Right lobe of liver (tissue), 6 donors: ENCODE data around the gene CRPPA. TPM values are rescaled to one million over a fixed set of nuclear protein-coding genes. Genes with fewer than 3 reads are reported as not detected.

Source experiments
- ATAC-seq, 4 donors: fragments of 200-7000 bp; cut with Tn5 transposase; one replicate each; pipeline ENCODE4 v1.9.1; 2020; ENCODE audit warnings: mild to moderate bottlenecking in 4 of 4, moderate library complexity in 4 of 4
- DNase-seq, 3 donors: peaks; one replicate each; pipeline ENCODE4 v3.0.0-alpha.2; 2020
- H3K27ac ChIP-seq, 3 donors: fragments of 200-600 bp; one replicate each; pipeline ENCODE4 v1.8.0; 2022
- H3K27me3 ChIP-seq, 2 donors: fragments of 200-600 bp; one replicate each; pipeline ENCODE4 v1.8.0; 2022
- H3K36me3 ChIP-seq, 4 donors: fragments of 200-600 bp; sonication (generic) in 1 of 4; one replicate each; pipeline versions ENCODE4 v1.5.1 to v1.8.0; 2017 to 2022; ENCODE audit warnings: control low read depth in 1 of 4
- H3K4me1 ChIP-seq, 4 donors: fragments of 200-600 bp; sonication (generic) in 1 of 4; one replicate each; pipeline versions ENCODE4 v1.5.1 to v1.8.0; 2017 to 2022; ENCODE audit warnings: control low read depth in 1 of 4
- H3K4me3 ChIP-seq, 3 donors: fragments of 200-600 bp; one replicate each; pipeline ENCODE4 v1.8.0; 2022
- H3K9me3 ChIP-seq, 4 donors: fragments of 200-600 bp; sonication (generic) in 1 of 4; one replicate each; pipeline versions ENCODE4 v1.5.1 to v1.8.0; 2017 to 2022; ENCODE audit warnings: control low read depth in 1 of 4
- POLR2A ChIP-seq: fragments of 450-650 bp; IDR thresholded peaks from one replicate; pipeline ENCODE4 v1.6.1; 2017; ENCODE audit warnings: antibody characterized with exemption, mild to moderate bottlenecking
- WGBS: methylation state at CpG from one replicate; pipeline ENCODE4 v1.1.6; 2018; ENCODE audit warnings: low coverage, low lambda C conversion rate; ENCODE audit not compliant: insufficient coverage; ENCODE audit errors: missing lambda C conversion rate; 5-methylcytosine and 5-hydroxymethylcytosine counted together
- intact Hi-C, 2 donors: fragments of 100-400 bp; cut with DNase I; formaldehyde crosslinking; loops; one replicate each; pipeline versions ENCODE4 v1.11.2 to v1.14.1; 2022
- total RNA-seq, 6 experiments: library from RNA; depleted of rRNA in 2 of 6; stranded (reverse); fragments of >200 nt in 2 of 6; fragmentation: NEBNext Ultra II Directional in 3 of 6; extraction: Animal tissue kit (Norgen Biotek cat#: 25700) in 3 of 6; gene quantifications; one replicate each; pipeline versions ENCODE4 v1.1.0 to v1.2.4, GENCODE V29; 2016 to 2023
- TF ChIP-seq, protein P1 (sequence below), 4 donors: fragments of 200-600 bp in 3 of 4; fragments of 450-650 bp in 1 of 4; IDR thresholded peaks; one replicate each; pipeline versions ENCODE4 v1.5.1 to v1.8.0; 2016 to 2022; ENCODE audit warnings: antibody characterized with exemption in 4 of 4, mild to moderate bottlenecking in 2 of 4
- donor health status: DM: no; HTN: yes; CAD: no.
- donor health status: DM: no; HTN: no; CAD: no.
- donor health status: DM: no; HTN: no; CAD: no.
- donor health status: DM: no; HTN: yes; CAD: no.
- donor health status: DM: no; HTN: yes; CAD: no.

CRPPA gene
- total RNA-seq, 6 experiments from 2014 or later, result 1.2 to 3.3 (median 2.5) TPM

- no peaks in the 10 kb centered on the region for H3K4me1 ChIP-seq
- no peaks in the 10 kb centered on the region for H3K27me3 ChIP-seq
- intact Hi-C loops, result no loop called here
- TF ChIP-seq, protein P1, sequence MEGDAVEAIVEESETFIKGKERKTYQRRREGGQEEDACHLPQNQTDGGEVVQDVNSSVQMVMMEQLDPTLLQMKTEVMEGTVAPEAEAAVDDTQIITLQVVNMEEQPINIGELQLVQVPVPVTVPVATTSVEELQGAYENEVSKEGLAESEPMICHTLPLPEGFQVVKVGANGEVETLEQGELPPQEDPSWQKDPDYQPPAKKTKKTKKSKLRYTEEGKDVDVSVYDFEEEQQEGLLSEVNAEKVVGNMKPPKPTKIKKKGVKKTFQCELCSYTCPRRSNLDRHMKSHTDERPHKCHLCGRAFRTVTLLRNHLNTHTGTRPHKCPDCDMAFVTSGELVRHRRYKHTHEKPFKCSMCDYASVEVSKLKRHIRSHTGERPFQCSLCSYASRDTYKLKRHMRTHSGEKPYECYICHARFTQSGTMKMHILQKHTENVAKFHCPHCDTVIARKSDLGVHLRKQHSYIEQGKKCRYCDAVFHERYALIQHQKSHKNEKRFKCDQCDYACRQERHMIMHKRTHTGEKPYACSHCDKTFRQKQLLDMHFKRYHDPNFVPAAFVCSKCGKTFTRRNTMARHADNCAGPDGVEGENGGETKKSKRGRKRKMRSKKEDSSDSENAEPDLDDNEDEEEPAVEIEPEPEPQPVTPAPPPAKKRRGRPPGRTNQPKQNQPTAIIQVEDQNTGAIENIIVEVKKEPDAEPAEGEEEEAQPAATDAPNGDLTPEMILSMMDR (IDR thresholded peaks at IDR 0.05), result no peak
- TF ChIP-seq POLR2A, result no peak
- DNase-seq, result no peak
- 56% methylated on average over 2 of the region's 2 CpGs for WGBS
- peak in 1 of 4 donors; percentile 48 for ATAC-seq
- H3K4me3 ChIP-seq, result no peak overlapping the region
- no peaks in the 10 kb centered on the region for H3K9me3 ChIP-seq
- no peak overlapping the region for H3K27ac ChIP-seq
- no peaks in the 10 kb centered on the region for H3K36me3 ChIP-seq
Measured at GRCh38 chr7:16433568-16434122, 12.3 kb upstream of the CRPPA start.

GRCh38 chr7:16432425-16432731 is 11.0 kb upstream of the CRPPA start:
- no peak for TF ChIP-seq POLR2A
- Histone ChIP-seq H3K4me3 (no peak overlapping the region), H3K27me3 (no peaks in the 10 kb centered on the region), H3K4me1 (no peaks in the 10 kb centered on the region), H3K9me3 (no peaks in the 10 kb centered on the region), H3K36me3 (no peaks in the 10 kb centered on the region), H3K27ac (no peak overlapping the region)
- intact Hi-C loops, result no loop called here
- ATAC-seq (no peak), DNase-seq (no peak)
- WGBS, result 100% methylated on average over 1 of the region's 1 CpG

GRCh38 chr7:16431646-16432424 is 10.5 kb upstream of the CRPPA start:
- Histone ChIP-seq H3K36me3 (no peaks in the 10 kb centered on the region), H3K4me3 (no peak overlapping the region), H3K9me3 (no peaks in the 10 kb centered on the region), H3K27ac (no peak overlapping the region), H3K27me3 (no peaks in the 10 kb centered on the region), H3K4me1 (no peaks in the 10 kb centered on the region)
- 88% methylated on average over 2 of the region's 2 CpGs for WGBS
- peak; percentile 82 to 93 (median 86) for ATAC-seq
- DNase-seq, result no peak
- TF ChIP-seq POLR2A, result no peak
- TF ChIP-seq, protein P1 (IDR thresholded peaks at IDR 0.05), result peak; percentile 38 to 61 (median 53)
- intact Hi-C loops, result no loop called here

DNA sequence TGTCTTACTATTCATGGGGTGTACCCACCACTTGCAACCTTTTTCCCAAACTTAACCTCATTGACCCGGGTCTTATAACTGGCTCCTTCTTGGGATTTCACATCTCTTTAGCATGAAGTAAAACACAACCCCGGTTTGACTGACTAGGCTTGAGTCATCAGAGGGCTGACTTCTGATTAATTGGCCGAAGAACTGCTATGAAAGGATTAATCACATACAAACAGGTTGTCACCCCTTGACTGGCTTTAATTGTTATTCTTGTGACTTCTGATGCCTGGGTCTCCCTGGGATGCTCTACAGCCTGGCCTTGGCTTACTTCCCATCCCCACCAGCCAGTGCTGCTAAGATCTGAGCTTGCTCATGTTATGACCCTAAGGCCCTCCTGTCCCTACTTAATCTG is 8.8 kb upstream of the CRPPA start:
- Histone ChIP-seq H3K36me3 (no peaks in the 10 kb centered on the region), H3K4me1 (no peaks in the 10 kb centered on the region), H3K27me3 (no peaks in the 10 kb centered on the region), H3K4me3 (no peak overlapping the region), H3K27ac (no peak overlapping the region), H3K9me3 (no peaks in the 10 kb centered on the region)
- DNase-seq, result no peak
- TF ChIP-seq POLR2A, result no peak
- TF ChIP-seq, protein P1 (IDR thresholded peaks at IDR 0.05), result no peak
- intact Hi-C loops, result no loop called here
- WGBS, result 90% methylated on average over 3 of the region's 3 CpGs
- no peak for ATAC-seq

- Histone ChIP-seq H3K9me3 (no peaks in the 10 kb centered on the region), H3K27me3 (no peaks in the 10 kb centered on the region), H3K4me1 (no peaks in the 10 kb centered on the region), H3K27ac (no peak overlapping the region), H3K36me3 (no peaks in the 10 kb centered on the region), H3K4me3 (no peak overlapping the region)
- ATAC-seq (peak in 2 of 4 donors; percentile 32 to 59), DNase-seq (no peak)
- TF ChIP-seq, protein P1 (IDR thresholded peaks at IDR 0.05), result no peak
- TF ChIP-seq POLR2A, result no peak
- WGBS, result 51% methylated on average over 2 of the region's 2 CpGs
- intact Hi-C loops, result no loop called here
Measured at GRCh38 chr7:16428672-16429071, 7.3 kb upstream of the CRPPA start.
